Measurements from ENCODE around the gene VSIR. TPM values are rescaled to one million over a fixed set of nuclear protein-coding genes. Genes with fewer than 3 reads are reported as not detected.

VSIR gene
- total RNA-seq, 1 donor = 109 TPM

DNA sequence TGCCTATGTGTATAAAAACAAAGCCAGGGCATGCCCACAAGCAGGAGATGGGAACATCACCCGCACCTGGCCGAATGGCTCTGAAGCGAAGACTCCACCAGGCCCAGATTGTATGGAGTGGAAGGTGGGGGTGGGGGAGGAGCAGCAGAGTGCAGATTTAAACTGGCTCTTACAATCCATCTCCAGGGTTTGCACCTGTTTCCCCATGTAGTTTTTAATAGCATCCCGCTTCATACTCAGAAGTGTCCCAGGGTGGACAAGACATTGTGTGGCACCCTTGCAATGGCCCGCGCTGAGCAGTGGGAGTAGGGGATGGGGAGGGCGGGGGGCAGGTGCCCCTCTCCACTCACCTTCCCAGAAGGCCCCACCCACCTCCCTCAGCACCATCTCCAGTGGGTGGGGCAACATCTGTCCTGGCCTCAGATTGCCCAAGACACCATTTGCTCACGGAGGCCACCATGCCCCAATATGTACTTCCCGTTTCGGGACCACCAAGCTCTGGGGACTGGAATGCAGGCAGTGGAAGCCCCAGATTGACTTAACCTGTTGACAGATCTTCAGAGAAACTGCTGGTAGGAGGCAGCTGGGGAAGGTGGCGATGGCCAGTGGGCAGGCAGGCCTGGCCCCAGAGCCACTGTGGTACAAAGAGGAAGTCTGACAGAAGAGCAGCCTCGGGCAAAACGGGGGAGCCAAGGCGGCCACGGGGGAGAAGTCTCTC lies 23.0 kb downstream of the VSIR start:
- peak in 1 of 3 donors; percentile 63 for DNase-seq (ENCODE audit: low read depth in 2 of 3, low spot score in 2 of 3)

DNA sequence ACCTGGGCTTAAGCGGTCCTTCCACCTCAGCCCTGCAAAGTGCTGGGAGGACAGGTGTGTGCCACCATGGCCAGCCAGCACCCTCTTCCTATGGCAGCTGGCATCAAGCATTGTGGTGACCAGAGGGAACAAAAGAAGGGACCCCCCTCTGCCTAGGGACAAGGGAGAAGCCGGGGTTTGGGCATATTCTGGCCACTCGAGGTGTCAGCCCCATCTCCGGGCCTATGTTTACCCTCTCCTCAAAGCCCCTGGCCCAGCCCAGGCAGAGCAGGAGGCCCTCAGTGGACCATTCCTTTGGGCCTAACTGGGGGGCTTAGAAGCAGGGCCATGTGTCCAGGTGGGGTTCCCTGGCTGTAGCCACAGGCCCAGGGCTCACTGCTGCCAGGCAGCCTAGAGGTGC lies 23.9 kb downstream of the VSIR start:
- DNase-seq (ENCODE audit: low read depth in 2 of 3, low spot score in 2 of 3) = no peak

DNA sequence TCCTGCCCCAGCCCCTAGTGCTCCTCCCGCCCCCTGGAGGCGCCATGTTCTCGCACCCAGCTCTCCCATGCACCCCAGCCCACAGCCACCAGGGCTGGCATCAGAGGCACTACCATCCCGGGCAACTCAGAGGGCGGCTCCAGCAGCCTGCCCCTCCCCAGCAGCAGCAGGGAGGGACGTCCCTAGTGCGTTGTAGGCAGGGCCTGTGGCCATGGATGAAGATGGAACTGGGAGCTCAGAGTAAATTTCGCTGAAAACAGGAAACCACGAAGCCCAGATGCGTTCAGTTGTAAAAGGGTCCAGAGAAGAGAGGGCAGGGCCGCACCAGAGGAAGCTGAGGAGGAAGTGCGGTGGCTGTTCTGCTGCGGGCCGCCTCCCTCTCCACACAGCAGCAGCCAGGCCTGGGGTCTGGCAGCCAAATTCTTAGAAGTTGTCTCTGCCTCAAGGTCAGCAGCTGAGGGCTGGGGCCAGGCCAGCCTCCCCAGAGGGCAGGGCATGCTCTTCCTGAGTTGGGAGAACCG lies 24.6 kb downstream of the VSIR start:
- DNase-seq (ENCODE audit: low read depth in 2 of 3, low spot score in 2 of 3) = peak; percentile 57 to 99 (median 95)

DNA sequence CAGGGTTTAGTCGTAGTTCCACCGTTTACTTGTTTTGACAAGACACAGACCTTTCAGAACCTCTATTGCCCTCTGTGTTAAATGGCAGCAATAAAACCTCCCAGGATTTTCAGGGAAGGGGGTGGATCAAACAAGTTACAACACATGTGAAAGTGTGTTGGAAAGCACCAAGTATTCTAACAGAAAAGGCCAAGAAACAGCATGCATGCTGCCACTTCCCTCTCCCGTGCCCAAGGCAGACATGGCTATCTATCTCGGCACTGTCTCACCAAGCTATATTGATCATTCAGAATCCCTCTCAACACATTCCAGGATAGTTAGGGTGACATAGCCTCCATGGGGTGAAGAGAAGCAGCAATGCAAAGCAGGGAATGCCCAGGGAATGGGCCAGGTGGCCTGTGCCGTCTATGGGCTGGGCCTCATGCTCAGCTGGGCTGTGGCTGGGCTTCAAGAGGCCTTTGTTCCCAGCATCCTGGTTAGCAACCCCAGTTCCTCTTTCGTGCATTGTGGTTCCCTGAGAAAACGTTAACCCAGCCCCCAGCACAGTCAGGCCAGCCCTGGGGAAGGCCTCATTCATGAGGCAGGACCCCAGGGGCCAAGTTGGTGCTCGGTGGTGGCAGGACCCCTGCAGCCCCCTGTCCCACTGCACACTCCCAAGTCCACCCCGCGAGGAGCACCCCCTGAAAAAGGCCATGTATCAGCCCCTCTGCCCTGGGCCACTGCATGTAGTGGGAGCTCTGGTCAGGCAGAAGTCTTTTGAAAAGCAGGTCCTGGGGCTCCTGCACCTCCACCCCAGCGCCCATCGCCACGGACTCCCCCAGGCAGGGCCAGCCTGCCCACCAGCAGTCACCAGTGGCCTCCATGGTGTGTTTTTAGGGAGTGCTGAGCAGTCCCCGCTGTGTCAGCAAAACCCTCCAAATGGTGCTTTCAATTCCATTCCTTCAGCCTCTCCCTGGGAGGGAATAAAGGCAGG lies 25.5 kb downstream of the VSIR start:
- peak in 2 of 3 donors; percentile 62 to 74 for DNase-seq (ENCODE audit: low read depth in 2 of 3, low spot score in 2 of 3)

DNA sequence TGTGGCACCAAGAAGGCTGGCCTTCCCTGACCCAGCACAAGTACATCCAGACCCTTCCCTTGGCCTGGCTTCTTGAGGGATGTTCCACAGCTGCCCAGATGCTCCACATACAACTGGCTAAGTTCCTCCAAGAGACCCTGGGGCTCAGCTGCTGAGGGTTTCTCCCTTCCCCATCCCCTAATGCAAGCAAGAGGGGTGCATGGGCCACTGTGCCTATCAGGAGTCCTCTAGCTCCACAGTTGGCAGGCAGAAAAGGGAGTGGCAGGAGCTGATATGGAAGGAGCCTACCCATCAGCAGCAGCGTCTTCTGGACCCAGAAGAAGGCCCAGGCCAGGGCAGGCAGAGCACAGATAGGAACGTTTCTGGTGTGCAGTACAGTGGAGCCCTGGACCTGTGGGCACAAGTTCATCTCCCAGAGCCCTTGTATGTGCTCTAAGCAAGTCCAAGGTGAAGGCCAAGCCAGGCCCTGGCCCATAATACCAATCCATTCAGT lies 26.2 kb downstream of the VSIR start:
- DNase-seq (ENCODE audit: low read depth in 2 of 3, low spot score in 2 of 3) = no peak

DNA sequence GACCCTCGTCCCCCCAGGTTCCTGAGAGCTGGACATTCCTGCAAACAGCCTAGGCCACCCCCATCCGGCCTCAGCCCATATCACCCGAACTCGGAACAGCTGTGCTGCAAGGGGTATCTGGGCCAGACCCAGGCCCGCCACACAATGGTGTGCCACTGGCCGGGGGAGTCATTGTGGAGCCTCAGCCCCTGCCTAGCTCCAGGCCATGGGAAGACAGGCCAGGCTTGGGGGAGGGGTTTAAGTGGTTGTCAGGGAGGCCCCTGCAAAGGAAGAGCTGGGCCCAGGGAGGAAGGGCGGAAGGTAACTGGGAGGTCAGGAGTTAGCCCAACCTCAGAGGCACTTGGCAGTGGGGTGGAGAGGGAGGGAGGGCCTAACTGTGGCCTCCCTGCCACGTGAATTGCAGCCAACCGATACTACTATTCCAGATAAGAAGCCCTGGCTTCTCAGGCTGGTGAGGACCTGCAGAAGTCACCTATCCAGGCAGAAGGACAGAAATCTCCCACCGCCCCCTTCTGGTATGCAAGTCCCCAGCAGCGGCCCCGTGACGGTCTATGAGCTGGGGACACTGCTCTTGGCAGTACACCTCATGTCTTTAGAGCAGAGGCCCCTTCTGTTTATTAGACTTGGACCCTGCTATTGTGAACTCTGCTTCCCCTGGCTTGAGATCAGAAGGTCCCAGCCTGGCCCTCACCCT lies 26.8 kb downstream of the VSIR start:
- DNase-seq (ENCODE audit: low read depth in 2 of 3, low spot score in 2 of 3) = peak in 2 of 3 donors; percentile 62 to 65

DNA sequence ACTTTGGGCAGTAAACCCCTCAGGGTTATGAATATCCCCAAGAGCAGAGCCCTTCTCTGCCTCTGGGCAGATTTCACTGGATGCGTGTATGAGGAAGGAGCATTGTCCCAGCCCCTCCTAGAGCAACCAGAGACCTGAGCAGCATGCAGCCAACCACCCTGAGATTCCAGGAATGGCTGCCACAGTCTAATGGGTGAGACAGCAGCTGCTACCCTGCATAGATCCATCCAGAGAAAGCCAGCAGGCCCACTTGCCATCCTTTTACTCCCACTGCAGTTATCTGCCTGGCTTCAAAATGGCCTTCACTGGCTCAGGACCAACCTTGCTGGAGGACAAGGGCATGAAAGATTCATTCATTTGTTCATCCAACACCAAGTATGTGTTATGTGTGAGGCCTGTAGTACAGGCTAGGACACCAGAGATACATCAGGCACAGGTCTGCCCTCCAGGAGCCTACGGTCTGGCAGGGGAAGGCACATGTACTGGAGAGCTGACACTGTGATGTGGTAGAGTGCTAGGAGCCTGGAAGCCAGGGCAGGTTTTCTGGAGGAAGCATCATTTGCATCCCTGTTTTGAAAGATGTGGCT lies 27.6 kb downstream of the VSIR start:
- DNase-seq (ENCODE audit: low read depth in 2 of 3, low spot score in 2 of 3) = no peak

DNA sequence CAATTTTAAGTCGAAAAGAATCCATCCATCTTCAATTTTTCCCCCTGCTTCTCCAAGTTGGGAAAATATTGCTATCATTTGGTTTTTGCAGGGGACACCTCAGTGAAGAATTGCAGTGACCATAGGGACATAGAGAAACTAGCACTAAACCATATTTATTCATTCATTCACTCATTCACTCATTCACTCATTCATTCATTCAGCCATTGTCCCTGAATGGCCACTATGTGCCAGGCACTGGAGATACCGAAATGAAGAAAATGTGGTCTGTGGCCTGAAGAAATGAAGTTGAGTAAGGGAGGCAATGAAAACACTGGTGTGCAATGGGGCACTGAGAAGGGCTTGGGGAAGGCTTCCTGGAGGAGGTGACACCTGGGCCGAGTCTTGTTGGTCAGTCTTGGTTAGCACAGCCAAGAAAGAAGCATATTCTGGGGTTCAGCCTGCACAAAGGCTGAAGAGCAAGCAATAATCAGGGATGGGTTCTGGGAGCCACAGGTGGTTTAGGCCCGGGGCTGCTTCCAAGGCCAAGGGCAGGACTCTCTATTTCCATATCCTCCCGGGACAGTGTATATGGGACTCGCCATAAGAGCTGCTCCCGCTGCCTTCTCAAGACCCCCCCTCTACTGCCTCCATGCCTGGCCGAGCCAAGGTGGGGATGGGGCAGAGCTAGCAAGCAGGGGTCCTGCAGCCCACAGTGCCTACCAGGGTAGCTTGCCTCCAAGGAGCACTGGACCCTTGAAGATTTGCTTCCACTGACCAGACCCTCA lies 28.2 kb downstream of the VSIR start:
- DNase-seq (ENCODE audit: low read depth in 2 of 3, low spot score in 2 of 3) = no peak

DNA sequence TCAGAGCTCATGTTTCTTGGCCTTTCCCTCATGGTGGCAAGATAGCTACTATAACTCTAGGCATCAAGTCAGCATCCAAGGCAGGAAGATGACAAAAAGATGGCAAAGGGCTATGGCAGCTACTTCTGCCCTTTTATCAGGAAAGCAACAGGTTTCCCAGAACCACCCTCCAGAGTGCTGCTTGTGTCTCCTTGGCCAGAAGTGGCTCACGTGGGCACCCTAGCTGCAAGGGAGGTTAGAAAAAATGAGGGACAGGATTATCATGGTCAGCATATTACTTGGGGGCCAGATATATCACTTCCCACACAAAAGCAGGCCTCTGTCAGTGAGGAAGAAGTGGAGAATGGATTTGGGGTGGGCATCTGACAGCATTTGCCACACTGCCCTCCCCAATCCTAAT lies 29.5 kb downstream of the VSIR start:
- no peak for DNase-seq (ENCODE audit: low read depth in 2 of 3, low spot score in 2 of 3)

DNA sequence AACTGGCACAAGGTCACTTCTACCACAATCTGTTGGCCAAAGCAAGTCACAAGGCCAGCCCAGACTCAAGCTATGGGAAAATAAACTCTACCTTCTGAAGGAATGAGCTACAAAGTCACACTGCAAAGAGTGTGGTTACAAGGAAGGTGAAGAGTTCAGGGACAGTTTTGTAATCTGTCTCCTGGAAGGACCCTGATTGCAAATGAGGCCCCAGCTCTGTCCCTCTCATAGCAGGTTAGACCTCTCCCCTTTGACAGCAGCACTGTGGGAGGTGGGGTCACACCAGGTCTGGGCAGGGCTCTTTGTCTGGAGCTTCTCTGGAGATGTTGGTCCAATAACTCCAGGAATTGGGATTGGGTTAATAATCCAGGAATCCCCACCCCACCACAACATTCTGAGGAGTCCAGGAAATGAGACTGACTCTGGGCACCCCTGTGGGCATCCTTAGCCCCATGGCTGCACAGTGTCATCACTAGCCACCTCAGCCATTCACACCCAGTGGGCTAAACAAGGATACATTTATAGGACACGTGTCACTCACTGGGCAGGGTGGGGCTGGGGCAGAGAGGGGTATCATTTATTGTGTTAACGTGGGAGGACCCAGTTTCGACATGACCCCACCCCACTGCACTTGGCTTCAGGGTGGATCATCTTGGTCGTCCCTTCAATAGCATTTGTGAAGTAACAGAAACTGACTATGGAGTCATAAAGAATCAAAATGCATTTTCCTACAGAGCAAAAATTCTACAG lies 30.1 kb downstream of the VSIR start:
- DNase-seq (ENCODE audit: low read depth in 2 of 3, low spot score in 2 of 3) = no peak

DNA sequence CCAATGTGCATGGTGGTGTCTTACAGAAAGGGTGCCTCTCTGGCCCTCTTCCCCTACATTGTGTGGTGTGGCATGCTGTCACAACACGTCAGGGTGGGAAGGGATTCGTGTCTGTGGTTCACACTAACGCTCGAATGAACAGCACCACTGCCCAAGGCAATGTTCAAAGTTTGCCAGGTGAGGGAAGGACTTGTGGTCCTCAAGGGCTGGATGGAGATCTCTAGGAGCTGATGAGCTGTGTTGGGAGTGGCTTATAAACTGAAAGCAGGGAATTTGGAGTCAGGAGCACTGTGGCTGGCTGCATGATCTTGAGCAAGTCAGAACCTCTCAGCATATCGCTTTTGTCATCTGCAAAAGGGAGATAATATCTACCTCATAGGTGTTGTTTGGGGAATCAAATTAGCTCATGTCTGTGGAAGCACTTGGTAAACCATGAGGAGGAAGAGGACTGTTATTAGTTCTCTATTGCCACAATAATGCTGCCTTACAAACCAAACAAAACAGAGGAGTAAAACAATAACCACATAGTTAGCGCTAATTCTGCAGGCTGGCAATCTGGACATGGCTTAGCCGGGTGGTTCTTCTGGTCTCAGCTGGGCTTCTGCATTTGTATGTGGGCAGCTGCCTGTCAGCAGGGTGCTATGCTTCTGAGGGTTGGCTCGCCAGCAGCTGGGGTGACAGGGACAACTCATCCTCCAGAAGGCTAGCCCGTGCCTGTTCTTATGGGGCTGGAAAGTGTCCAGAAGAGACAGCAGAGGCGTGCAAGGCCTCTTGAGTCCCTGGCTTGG lies 30.8 kb downstream of the VSIR start:
- no peak for DNase-seq (ENCODE audit: low read depth in 2 of 3, low spot score in 2 of 3)

DNA sequence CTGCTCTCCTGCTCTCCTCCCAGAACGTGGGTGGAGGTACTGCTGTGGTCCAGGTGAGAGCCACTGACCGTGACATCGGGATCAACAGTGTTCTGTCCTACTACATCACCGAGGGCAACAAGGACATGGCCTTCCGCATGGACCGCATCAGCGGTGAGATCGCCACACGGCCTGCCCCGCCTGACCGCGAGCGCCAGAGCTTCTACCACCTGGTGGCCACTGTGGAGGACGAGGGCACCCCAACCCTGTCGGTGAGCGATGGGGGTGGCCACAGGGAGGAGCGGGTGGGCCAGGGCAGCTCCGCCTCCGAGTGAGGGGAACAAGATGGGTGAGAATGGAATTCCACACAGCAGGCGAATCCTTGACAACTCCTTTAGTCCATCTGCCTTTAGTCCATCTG lies 31.6 kb downstream of the VSIR start:
- DNase-seq (ENCODE audit: low read depth in 2 of 3, low spot score in 2 of 3) = no peak

DNA sequence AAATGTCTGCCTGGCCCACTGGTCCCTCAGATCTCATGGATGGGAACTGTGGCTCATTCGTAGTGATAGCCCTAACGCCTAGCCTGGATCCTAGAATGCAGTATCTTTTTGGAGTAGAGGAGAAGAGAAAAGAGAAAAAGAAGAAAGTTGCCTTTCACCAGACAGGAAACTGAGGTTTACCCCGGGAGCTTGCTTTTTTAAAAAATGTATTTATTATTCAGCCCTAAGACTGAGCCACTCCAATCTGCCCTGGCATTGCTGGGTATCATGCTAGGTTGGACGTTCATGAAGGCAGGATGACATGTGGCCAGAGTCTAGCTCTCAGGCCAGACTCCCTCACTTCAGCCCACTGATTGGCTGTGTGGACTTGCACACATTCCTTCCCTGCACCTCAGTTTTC lies 32.3 kb downstream of the VSIR start:
- no peak for DNase-seq (ENCODE audit: low read depth in 2 of 3, low spot score in 2 of 3)

DNA sequence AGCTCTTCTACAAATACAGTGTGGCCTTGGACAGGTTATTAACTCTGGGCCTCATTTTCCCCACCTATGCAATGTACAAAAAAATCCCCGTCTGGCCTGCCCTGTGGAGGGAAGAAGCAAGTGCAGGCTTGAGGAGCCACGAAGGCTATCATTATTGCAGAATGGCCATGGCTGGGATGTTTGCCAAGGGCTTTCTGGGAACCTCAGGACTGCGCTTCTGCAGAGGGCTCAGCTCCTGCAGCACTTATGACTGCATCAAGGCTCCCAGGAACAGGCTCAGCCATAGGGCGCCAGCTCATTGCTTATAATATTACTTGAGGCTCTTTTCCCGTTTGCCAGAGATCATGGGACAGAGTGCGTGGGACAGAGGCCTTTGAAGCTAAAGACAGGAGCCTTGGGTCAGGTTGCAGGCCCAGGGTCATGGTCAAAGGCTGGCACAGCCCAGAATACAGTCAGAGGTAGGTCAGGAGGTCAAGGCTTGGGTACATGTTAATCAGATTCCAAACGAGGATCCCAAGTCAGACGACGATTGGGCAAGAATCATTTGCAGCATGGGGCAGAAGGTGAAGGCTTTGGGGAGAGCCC lies 33.2 kb downstream of the VSIR start:
- DNase-seq (ENCODE audit: low read depth in 2 of 3, low spot score in 2 of 3) = peak in 1 of 3 donors; percentile 13

DNA sequence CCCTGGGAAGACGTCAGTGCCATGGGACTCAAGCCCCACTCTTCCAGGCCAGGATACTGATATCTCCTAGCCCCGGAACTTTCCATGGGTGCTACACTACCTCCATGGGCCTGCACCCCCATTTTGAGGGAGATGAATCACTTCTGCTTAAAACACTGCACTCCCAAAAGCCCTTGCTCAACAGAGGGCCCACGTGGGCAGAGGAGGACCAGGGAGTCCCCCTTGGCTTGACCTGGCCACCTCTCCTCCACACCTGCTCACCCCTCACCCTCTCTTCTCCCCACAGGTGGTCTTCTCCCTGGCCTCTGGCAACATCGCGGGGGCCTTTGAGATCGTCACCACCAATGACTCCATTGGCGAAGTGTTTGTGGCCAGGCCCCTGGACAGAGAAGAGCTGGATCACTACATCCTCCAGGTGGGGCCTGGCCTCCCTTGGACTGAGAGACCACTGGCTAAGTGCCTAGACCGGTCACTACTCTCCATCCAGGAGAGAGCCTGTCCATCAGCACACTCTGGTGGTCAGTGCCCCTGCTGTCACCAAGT lies 33.9 kb downstream of the VSIR start:
- no peak for DNase-seq (ENCODE audit: low read depth in 2 of 3, low spot score in 2 of 3)

DNA sequence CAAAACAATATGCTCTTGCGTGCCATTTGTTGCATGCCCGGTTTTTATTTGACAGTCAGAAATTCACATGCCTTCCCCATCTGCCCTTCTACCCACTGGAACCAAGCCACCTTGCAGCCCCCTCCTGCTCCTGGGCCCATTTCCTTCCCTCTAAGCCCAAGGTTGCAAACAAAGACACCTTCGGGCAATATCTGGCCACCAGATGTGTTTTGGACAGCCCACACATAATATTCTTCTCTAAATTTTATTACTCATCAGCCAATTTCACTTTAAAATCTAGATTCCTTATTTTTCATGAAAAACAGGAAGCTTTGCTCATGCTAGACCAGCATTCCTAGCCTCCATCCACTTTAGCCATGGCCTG lies 35.5 kb downstream of the VSIR start:
- peak in 2 of 3 donors; percentile 44 to 55 for DNase-seq (ENCODE audit: low read depth in 2 of 3, low spot score in 2 of 3)

DNA sequence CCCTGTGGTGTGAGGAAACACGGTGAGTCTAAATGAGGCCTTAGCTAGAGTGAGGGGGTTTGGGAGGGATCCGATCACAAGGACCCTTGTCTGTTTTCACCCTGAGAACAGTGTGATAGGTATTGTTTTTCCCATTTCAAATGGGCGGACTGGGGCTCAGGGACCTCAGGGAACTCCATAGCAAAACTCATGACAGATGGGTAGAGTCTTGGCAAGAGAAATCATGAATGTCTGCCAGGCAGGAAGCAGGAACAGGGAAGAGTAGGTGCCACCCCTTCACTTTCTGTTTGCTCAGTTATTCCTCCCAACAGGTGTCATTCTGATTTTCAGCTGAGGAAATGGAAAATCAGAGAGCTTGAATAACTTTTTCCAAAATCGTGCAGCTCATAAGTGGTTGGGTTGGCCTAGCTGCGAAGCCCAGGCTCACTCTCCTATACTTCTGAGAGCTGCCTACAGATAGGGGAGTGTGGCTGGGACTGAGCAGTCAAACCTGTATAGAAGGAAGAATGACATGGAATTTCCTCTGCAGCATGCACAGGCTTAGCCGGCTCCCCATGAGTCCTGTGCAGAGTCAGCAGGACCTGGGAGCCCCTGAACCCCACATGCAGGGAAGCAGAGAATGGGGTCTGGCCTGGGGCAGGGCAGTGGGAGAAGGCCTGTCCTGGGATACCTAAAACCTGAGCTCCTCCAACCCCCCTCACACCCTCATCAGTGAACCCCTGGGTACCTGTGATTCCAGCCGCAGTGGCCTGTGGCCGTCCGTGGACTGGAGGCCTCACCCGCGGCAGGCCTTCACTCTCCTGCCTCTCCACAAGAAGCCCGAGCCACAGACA lies 36.1 kb downstream of the VSIR start:
- no peak for DNase-seq (ENCODE audit: low read depth in 2 of 3, low spot score in 2 of 3)
